ENCODE data around the gene GJE1. TPM values are rescaled to one million over a fixed set of nuclear protein-coding genes. Genes with fewer than 3 reads are reported as not detected.
"Not testable (repeated sequence)": the region's sequence is repeated elsewhere in the genome, so short reads cannot be mapped to it uniquely, and the experiment has no call there.

The GJE1 gene
- total RNA-seq, 1 donor from 2014 or later = not detected

- H3K4me1 Mint-ChIP-seq (ENCODE audit: unreplicated experiment) = no peaks in the 10 kb centered on the region
- DNase-seq (ENCODE audit: extremely low spot score, unreplicated experiment) = no peak
- no peaks in the 10 kb centered on the region for H3K9me3 Mint-ChIP-seq (ENCODE audit: unreplicated experiment)
- H3K36me3 Mint-ChIP-seq (ENCODE audit: unreplicated experiment) = no peaks in the 10 kb centered on the region
- peaks cover 15% of the 10 kb centered on the region for H3K27me3 Mint-ChIP-seq (ENCODE audit: unreplicated experiment)
- TF ChIP-seq CTCF (IDR thresholded peaks at IDR 0.05) = no peak
- no peak overlapping the region for H3K27ac Mint-ChIP-seq (ENCODE audit: unreplicated experiment)
- H3K4me3 Mint-ChIP-seq (ENCODE audit: unreplicated experiment) = no peak overlapping the region
Observed at GRCh38 chr6:142138876-142139275, 6.2 kb downstream of the GJE1 start.

GRCh38 chr6:142141531-142141930 lies 8.8 kb downstream of the GJE1 start:
- H3K27me3 Mint-ChIP-seq (ENCODE audit: unreplicated experiment) = peaks cover 12% of the 10 kb centered on the region
- H3K36me3 Mint-ChIP-seq (ENCODE audit: unreplicated experiment); H3K9me3 Mint-ChIP-seq (ENCODE audit: unreplicated experiment); H3K4me3 Mint-ChIP-seq (ENCODE audit: unreplicated experiment); DNase-seq (ENCODE audit: extremely low spot score, unreplicated experiment); H3K4me1 Mint-ChIP-seq (ENCODE audit: unreplicated experiment); H3K27ac Mint-ChIP-seq (ENCODE audit: unreplicated experiment): not testable (repeated sequence)

GRCh38 chr6:142146828-142147662 lies 14.3 kb downstream of the GJE1 start, which contains the start of the genes NMBR and VTA1:
Gene NMBR (minus strand): TSS chr6:142147122. CDS start chr6:142088658, 58,464 bp downstream.
Gene VTA1 (plus strand): TSS chr6:142147263. CDS start chr6:142147288, 25 bp downstream.
- peaks cover 36% of the 10 kb centered on the region for H3K4me1 Mint-ChIP-seq (ENCODE audit: unreplicated experiment)
- TF ChIP-seq CTCF (IDR thresholded peaks at IDR 0.05) = peak; percentile 95
- H3K27ac Mint-ChIP-seq (ENCODE audit: unreplicated experiment) = peak within 1 kb of the TSS; percentile 83
- H3K36me3 Mint-ChIP-seq (ENCODE audit: unreplicated experiment) = peaks cover 2% of the 10 kb centered on the region
- H3K9me3 Mint-ChIP-seq (ENCODE audit: unreplicated experiment) = no peaks in the 10 kb centered on the region
- no peaks in the 10 kb centered on the region for H3K27me3 Mint-ChIP-seq (ENCODE audit: unreplicated experiment)
- peak within 1 kb of the TSS; percentile 93 for H3K4me3 Mint-ChIP-seq (ENCODE audit: unreplicated experiment)
- DNase-seq (ENCODE audit: extremely low spot score, unreplicated experiment) = peak; percentile 98

GRCh38 chr6:142152746-142153145 lies 20.0 kb downstream of the GJE1 start:
- H3K27ac Mint-ChIP-seq (ENCODE audit: unreplicated experiment) = no peak overlapping the region
- no peak for TF ChIP-seq CTCF (IDR thresholded peaks at IDR 0.05)
- no peak for DNase-seq (ENCODE audit: extremely low spot score, unreplicated experiment)
- H3K4me3 Mint-ChIP-seq (ENCODE audit: unreplicated experiment) = no peak overlapping the region
- no peaks in the 10 kb centered on the region for H3K27me3 Mint-ChIP-seq (ENCODE audit: unreplicated experiment)
- no peaks in the 10 kb centered on the region for H3K9me3 Mint-ChIP-seq (ENCODE audit: unreplicated experiment)
- H3K4me1 Mint-ChIP-seq (ENCODE audit: unreplicated experiment) = peaks cover 33% of the 10 kb centered on the region
- H3K36me3 Mint-ChIP-seq (ENCODE audit: unreplicated experiment) = peaks cover 2% of the 10 kb centered on the region

GRCh38 chr6:142153196-142153595 lies 20.5 kb downstream of the GJE1 start:
- no peak overlapping the region for H3K27ac Mint-ChIP-seq (ENCODE audit: unreplicated experiment)

More at GRCh38 chr6:142153196-142153595, 20.5 kb downstream of the GJE1 start:
- H3K27me3 Mint-ChIP-seq (ENCODE audit: unreplicated experiment) = no peaks in the 10 kb centered on the region
- peaks cover 2% of the 10 kb centered on the region for H3K36me3 Mint-ChIP-seq (ENCODE audit: unreplicated experiment)
- TF ChIP-seq CTCF (IDR thresholded peaks at IDR 0.05) = no peak
- peaks cover 28% of the 10 kb centered on the region for H3K4me1 Mint-ChIP-seq (ENCODE audit: unreplicated experiment)
- no peak overlapping the region for H3K4me3 Mint-ChIP-seq (ENCODE audit: unreplicated experiment)
- no peak for DNase-seq (ENCODE audit: extremely low spot score, unreplicated experiment)
- H3K9me3 Mint-ChIP-seq (ENCODE audit: unreplicated experiment) = no peaks in the 10 kb centered on the region

Data from osteocyte (in vitro differentiated cells).